GM12878 (cell line): Measurements from ENCODE around the gene BEX1.

ENCODE experiments used
- CTCF ChIP-seq, 3 experiments: IDR thresholded peaks in 2 of 3; conservative IDR thresholded peaks in 1 of 3; 2 replicates each; pipeline ENCODE4 v1.5.1; 2011; ENCODE audit warnings: low read depth in 3 of 3, low read length in 3 of 3, mild to moderate bottlenecking in 3 of 3, control low read depth in 2 of 3, moderate library complexity in 2 of 3, inconsistent platforms in 1 of 3, mixed read lengths in 1 of 3; ENCODE audit not compliant: control insufficient read depth in 2 of 3, insufficient read depth in 1 of 3; ENCODE audit errors: extremely low read depth in 1 of 3
- EP300 ChIP-seq, 2 experiments: fragments of 150-350 bp in 1 of 2; IDR thresholded peaks; 2 replicates each; pipeline ENCODE4 v1.6.1; 2011 to 2012; ENCODE audit warnings: low read depth in 2 of 2, low read length in 2 of 2, borderline replicate concordance in 1 of 2, improper control_type of control experiment in 1 of 2, inconsistent platforms in 1 of 2; ENCODE audit not compliant: control insufficient read depth in 1 of 2
- GABPA ChIP-seq: IDR thresholded peaks from 2 replicates; pipeline ENCODE4 v1.6.1; 2014; ENCODE audit warnings: antibody characterized with exemption, low read depth, mild to moderate bottlenecking, inconsistent platforms
- IRF5 ChIP-seq: fragments of 450-650 bp; IDR thresholded peaks from 2 replicates; pipeline ENCODE4 v1.6.1; 2017; ENCODE audit warnings: borderline replicate concordance
- NFIC ChIP-seq: IDR thresholded peaks from 2 replicates; pipeline ENCODE4 v1.6.1; 2012; ENCODE audit warnings: low read depth, mild to moderate bottlenecking, inconsistent platforms, low read length, moderate library complexity
- POLR2A ChIP-seq: IDR thresholded peaks from 2 replicates; pipeline ENCODE4 v1.6.1; 2011; ENCODE audit warnings: low read depth, mild to moderate bottlenecking, low read length
- REST ChIP-seq: IDR thresholded peaks from 2 replicates; pipeline ENCODE4 v1.6.1; 2012; ENCODE audit warnings: mild to moderate bottlenecking, low read depth, low read length
- SMC3 ChIP-seq: IDR thresholded peaks from 2 replicates; pipeline ENCODE4 v1.6.1; 2011; ENCODE audit warnings: low read length, improper control_type of control experiment, borderline replicate concordance
- USF2 ChIP-seq: IDR thresholded peaks from 2 replicates; pipeline ENCODE4 v1.6.1; 2011; ENCODE audit warnings: low read depth, low read length, improper control_type of control experiment, borderline replicate concordance

GRCh38 chrX:103066606-103067005 lies 2.6 kb upstream of the BEX1 start:
- no peak for TF ChIP-seq REST
- TF ChIP-seq NFIC = no peak
- TF ChIP-seq IRF5 = no peak
- no peak for TF ChIP-seq POLR2A
- TF ChIP-seq GABPA = no peak
- no peak for TF ChIP-seq CTCF (IDR thresholded peaks at IDR 0.05 in 2 of 3, conservative IDR thresholded peaks at IDR 0.05 in 1 of 3; ENCODE audit: control insufficient read depth in 2 of 3, extremely low read depth in 1 of 3, insufficient read depth in 1 of 3, low read depth in 3 of 3, low read length in 3 of 3)
- TF ChIP-seq USF2 = no peak
- TF ChIP-seq SMC3 = no peak
- no peak for TF ChIP-seq EP300 (IDR thresholded peaks at IDR 0.05; ENCODE audit: borderline replicate concordance in 1 of 2, control insufficient read depth in 1 of 2, low read depth in 2 of 2, low read length in 2 of 2)
